Forelimb muscle (tissue), 1 donor: ENCODE results near the gene MADD. TPM values are rescaled to one million over a fixed set of nuclear protein-coding genes. Genes with fewer than 3 reads are reported as not detected.

Source experiments
- DNase-seq: peaks from one replicate; pipeline ENCODE4 v3.0.0-alpha.2; 2013; ENCODE audit warnings: low read depth
- polyA plus RNA-seq: library from polyadenylated mRNA; unstranded; fragments of 120-200 nt; gene quantifications from one replicate; pipeline ENCODE4 v1.2.1, GENCODE V29; 2013; ENCODE audit not compliant: insufficient read length

Gene MADD
- polyA plus RNA-seq, 1 donor: 31.6 TPM

DNA sequence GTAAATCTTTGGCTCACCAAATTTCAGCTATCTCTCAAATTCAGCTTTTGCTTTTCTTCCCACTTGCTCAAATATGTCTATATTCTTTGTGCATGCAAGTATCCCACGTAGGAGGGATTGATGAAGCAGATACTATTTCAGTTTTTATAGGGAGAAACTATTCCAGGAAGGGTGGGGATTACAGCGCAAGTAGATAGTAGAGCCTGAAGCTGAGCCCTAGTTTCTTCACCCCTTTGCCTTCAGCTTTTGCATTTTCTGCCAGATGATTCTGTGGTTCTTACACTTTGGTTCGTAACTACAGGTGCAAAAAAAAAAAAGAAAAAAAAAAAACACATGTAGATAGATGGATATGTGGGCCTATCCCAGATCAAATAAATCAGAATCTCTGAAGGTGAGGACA lies 18.2 kb upstream of the MADD start:
- no peak for DNase-seq

DNA sequence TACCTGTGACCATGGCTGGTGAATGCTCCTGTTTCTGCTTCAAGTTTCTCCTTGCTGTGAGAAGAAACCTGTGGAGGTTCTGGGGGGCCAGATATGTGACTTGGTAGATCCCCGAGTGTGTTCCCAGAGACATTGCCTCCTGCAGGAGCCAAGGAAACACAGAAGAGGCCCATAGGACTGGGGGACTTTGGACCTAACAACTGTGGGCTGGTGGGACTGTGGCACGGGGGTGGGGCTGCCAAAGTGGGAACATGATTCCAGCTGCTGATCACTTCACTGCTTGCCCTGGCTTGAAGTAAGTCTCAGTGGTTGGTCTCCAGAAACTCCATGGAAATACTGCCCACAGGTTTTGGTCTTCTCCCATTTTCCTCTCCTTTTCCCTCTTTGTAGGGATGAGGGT lies 16.3 kb upstream of the MADD start:
- DNase-seq: no peak

DNA sequence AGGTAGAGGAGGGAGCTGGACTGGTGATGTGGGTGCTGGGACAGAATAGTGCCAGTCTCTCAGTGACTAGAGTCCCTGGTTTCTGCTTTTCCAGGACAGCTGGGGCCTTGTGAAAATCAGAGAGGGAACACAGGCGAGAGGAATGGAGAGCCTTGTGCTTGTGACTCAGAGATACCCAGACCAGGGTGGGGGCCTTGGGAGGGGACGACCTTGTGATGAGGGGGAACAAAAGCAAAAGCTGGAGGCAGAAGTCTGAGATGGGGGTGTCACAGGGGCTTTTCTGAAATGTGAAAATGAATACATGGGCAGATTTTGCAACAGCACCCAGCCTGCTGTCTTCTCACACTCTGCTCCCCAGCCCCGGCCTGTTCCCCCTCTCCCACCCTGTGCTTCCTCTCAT lies 15.5 kb upstream of the MADD start:
- DNase-seq: no peak

GRCh38 chr11:47256374-47256773 lies 13.6 kb upstream of the MADD start:
- DNase-seq: no peak

GRCh38 chr11:47257177-47257516 lies 12.8 kb upstream of the MADD start:
- no peak for DNase-seq

DNA sequence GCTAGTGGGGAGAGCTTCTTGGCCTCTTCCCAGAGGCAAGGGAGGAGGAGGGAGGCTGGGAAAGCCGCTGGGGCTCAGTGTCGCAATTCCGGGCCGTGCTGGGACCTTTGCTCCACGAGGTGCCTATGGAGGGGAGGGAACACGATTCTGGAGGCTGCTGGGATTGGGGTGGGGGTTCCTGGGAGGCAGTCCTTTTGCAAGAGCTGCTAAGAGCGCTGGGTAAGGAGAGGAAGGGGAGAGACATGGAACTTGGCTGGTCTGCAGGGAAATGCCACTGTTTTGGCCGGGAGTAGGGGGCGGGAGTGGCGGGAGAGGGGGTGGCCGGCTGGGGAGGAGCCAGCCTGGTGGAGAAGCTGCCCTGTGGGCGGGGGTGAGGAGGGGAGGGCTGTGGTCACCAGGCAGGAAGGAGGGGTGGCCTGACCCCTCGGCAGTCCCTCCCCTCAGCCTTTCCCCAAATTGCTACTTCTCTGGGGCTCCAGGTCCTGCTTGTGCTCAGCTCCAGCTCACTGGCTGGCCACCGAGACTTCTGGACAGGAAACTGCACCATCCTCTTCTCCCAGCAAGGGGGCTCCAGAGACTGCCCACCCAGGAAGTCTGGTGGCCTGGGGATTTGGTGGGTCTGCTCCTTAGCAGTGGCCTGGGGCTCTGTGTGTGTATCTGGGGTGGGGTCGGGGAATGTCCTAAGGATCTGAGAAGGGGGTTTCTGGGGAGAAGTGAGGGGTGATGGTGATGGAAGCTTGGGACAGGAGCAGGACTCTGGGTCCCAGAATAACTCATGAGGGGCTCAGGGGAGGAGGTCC lies 12.2 kb upstream of the MADD start, which contains the start of gene NR1H3:
Gene NR1H3, plus strand, starts transcription at position 480 of the 800 bp plus-strand sequence. CDS start 1,221 bp downstream, outside the sequence.
- DNase-seq: no peak

DNA sequence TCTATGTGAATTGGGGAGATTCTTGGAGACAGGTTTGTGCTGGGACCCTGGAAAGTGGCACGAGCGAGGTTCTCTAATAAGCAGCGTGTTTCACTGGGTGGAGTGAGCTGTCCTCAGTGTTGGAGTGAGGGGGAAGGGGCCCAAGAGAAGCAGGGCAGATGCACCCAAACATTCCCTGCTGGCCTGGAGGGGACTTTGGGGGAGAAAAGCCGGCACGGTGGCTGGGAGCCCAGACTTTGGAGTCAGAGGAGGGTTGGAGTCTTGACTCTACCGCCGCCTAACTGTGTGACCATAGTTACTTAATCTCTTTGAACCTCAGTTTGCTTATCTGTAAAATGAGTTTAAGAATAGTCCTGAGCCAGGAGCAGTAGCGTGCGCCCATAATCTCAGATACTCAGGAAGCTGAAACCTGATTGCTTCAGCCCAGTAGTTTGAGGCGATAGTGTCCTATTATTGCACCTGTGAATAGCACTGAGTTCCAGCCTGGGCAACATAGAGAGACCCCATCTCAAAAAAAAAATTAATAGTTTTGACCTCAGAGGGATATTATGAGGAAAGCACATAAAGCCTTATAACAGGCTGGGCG lies 11.5 kb upstream of the MADD start:
- no peak for DNase-seq

DNA sequence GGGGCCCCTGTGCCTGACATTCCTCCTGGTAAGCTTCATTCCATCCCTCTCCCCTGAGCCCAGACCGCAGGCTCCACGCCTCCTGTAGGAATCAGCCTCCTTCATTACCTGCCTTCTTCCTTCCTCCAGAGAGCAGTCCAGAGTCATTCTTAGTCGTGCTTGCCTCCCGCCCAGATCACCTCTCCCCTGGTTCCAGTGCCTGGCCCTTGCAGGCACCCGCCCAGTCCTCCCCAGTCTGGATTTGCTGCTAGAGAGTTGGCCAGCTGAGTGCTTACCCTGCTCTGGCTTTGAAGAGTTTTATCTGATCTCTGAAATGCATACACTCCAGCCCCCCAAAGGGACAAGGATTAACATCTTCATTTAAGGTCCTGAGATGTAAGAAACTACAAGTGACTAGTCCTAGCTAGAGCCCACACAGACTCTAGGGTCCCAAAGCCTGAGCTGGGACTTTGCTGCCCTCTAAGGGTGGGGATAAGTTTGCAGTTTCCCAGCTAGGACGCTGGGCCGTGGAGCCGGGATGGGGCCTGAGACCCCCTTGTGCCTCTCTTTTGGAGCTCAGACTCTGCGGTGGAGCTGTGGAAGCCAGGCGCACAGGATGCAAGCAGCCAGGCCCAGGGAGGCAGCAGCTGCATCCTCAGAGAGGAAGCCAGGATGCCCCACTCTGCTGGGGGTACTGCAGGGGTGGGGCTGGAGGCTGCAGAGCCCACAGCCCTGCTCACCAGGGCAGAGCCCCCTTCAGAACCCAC lies 10.5 kb upstream of the MADD start:
- no peak for DNase-seq

DNA sequence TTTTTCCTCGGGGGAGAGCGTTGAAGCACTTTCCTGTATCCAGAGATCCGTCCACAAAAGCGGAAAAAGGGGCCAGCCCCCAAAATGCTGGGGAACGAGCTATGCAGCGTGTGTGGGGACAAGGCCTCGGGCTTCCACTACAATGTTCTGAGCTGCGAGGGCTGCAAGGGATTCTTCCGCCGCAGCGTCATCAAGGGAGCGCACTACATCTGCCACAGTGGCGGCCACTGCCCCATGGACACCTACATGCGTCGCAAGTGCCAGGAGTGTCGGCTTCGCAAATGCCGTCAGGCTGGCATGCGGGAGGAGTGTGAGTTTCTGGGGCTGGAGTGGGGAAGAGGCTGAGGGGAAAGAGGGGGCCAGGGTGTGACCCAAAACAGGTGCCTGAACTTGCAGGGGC lies 9.6 kb upstream of the MADD start:
- DNase-seq: no peak

DNA sequence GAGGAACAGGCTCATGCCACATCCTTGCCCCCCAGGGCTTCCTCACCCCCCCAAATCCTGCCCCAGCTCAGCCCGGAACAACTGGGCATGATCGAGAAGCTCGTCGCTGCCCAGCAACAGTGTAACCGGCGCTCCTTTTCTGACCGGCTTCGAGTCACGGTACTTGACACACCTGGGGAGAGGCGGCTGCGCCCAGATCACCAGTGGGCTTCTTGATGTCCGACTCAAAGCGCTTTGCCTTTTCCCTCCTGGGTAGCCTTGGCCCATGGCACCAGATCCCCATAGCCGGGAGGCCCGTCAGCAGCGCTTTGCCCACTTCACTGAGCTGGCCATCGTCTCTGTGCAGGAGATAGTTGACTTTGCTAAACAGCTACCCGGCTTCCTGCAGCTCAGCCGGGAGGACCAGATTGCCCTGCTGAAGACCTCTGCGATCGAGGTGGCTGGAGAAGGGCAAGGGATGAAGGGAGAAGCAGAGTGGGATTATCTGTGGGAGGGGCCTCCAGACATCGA lies 8.6 kb upstream of the MADD start:
- no peak for DNase-seq

GRCh38 chr11:47264119-47264518 lies 5.8 kb upstream of the MADD start:
- DNase-seq: no peak

DNA sequence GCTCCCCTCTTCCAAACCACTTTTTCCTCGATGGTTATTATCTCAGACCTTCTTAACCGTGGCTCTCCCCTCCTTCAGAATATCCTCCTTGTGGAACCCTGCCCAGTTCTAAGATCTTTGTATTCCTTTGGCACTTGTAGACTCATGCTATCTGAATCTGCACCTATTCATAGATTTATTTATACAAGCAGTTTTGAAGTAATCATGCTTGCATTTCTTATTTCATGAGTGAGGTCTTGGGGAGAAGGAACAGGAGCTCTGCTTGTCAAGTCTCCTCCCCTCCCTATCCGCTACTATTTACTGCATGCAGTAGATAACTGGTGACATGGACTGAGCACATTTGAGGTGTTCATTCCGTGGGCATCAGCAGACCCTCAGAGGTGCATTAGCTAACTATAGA lies 5.4 kb upstream of the MADD start:
- DNase-seq: no peak

DNA sequence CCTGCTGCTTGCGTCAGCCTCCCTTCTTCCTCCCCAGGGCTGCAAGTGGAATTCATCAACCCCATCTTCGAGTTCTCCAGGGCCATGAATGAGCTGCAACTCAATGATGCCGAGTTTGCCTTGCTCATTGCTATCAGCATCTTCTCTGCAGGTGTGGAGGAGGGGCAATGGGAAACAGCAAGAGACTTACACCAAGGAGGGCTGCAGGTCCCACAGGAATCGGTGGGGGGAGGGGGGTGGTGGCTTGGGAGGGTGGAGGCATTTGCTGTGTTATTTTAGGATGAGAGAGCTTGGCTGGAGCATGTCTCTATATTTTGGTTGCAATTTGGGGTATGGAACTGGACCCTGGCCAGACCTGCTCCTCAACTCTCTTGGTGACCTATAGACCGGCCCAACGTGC lies 2.1 kb upstream of the MADD start:
- DNase-seq: no peak

GRCh38 chr11:47268448-47269001 lies 1.4 kb upstream of the MADD start:
- no peak for DNase-seq

GRCh38 chr11:47269002-47269828 lies 718 bp upstream of the MADD start:
- DNase-seq: no peak

DNA sequence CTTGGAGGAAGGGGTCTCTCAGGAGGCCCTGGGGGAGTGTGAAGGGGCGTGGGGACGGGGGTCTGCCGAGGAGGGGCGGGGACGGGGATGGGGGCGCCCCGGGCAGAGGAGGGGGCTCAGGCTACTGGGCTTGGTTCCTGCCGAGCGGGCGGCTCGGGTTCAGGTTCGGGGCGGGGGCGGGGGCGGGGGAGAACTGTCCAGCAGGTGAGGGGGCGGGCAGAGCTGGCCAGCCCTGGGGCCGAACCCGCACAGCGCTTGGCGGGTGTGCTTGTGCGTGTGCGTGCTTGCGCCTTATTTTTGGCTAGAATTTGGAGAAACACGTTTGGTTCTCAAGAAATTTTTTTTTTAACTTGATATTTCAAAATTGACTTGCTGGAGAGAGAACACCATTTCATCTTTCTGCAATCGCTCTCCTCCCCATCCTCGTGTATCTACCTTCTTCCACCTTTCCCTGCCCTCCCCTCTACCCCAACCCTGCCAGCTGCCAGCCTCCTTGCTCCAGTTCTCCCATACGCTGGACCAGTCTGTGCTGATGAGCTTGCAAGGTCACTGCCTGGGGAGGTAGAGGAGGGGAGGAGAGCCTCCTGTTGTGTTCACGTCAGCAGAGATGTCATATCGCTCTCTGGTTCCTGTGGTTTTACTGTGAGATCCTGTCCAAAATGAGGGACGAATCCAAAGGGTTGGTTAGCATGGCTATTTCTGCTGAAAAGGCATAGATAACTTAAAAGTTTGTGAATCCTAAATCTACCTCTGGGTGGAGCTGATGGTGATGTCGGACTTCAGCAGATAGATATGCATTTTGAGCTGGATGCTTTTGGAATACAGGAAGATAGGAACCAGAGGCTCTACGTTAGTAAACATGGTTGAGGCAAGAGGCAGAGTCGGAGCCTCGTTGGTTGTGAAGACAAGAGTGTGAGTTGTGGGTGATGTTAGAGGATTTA lies 668 bp downstream of the MADD start:
- DNase-seq: no peak

DNA sequence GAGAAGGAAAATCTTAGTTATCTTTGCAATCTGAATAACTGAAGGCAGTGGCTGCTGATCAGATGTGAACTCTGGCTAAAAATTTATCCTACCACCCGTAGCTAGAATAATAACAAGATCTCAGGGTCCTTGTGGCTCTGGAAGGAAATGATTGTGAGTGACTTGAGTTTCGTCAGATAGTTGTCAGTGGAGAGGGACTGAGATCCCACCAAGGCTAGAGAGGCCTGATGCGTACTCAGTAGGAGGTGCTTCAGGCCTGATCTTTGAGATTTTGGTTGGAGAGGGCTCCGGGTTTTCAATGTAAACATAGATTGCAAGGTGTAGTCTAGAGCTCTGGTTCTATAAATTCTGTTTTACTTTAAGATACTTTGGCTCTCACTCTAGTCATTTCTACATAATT lies 1.4 kb downstream of the MADD start:
- no peak for DNase-seq

GRCh38 chr11:47271961-47272661 lies 2.2 kb downstream of the MADD start:
- no peak for DNase-seq

DNA sequence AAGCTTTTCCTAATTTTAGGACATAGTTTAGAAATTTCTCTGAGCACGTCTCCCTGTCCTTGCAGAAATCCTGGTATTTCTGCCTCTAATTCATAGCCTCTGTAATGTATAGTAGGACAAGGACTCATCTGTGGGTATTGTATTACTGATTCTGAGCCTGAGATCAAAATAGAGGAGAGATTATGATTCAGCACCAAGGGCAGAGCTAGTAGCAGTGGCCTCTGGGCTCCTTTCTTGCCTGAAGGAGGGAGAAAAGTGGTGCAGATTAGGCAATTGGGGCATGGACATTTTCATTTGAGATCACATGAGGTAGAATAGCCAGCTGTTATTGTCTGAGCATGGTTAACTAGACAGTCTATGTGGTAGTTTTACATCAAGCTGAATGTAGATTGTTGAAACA lies 2.8 kb downstream of the MADD start:
- DNase-seq: no peak
